C4-2B (cell line): Measurements from ENCODE around the gene ADPRH.

Experiments
- ZFX ChIP-seq: fragments of 450-650 bp; IDR thresholded peaks from 2 replicates; pipeline ENCODE4 v1.6.1; 2017
- TF ChIP-seq, protein P1 (sequence below): fragments of 450-650 bp; conservative IDR thresholded peaks from 2 replicates; pipeline ENCODE4 v1.5.1; 2017; ENCODE audit warnings: mild to moderate bottlenecking

DNA sequence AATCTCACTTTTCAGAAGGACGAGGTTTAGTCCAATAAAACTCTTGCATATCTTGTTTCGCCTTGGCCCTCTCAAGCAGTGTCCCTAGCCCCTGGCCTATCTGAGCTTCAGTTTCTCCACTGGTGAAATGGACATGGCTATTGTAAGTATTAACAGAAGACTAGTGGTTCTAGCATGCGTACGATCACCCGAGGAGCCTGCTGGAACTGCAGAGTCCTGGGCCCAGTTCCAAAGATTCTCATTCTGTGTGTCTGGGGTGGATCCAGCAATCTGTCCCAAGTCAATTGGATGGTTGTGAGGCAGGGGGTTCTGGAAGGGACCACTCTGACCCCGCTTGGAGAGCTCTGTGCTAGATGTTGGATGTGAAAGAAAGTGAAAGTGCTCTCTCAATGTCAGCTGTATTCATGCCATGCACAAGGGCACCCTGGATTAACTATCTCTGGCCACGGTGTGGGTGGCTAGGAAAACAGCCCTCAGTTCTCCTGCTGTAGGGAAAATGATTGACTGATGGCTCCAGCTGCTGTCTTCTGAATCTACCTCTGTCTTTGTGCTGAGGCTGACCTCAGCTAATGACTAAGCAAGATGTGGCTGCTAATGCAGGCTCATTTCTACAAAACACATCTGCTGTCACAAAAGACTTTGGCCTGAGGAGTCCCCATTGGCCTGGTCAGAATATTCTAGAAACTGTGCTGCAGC is 16.5 kb downstream of the ADPRH start:
- TF ChIP-seq, protein P1, sequence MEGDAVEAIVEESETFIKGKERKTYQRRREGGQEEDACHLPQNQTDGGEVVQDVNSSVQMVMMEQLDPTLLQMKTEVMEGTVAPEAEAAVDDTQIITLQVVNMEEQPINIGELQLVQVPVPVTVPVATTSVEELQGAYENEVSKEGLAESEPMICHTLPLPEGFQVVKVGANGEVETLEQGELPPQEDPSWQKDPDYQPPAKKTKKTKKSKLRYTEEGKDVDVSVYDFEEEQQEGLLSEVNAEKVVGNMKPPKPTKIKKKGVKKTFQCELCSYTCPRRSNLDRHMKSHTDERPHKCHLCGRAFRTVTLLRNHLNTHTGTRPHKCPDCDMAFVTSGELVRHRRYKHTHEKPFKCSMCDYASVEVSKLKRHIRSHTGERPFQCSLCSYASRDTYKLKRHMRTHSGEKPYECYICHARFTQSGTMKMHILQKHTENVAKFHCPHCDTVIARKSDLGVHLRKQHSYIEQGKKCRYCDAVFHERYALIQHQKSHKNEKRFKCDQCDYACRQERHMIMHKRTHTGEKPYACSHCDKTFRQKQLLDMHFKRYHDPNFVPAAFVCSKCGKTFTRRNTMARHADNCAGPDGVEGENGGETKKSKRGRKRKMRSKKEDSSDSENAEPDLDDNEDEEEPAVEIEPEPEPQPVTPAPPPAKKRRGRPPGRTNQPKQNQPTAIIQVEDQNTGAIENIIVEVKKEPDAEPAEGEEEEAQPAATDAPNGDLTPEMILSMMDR = no peak
- TF ChIP-seq ZFX = no peak
